M059J (cell line): ENCODE measurements around the gene SESN1. TPM values are rescaled to one million over a fixed set of nuclear protein-coding genes. Genes with fewer than 3 reads are reported as not detected.

ENCODE experiments used
- DNase-seq: peaks from one replicate; pipeline ENCODE4 v3.0.0-alpha.2; 2012; ENCODE audit warnings: low read depth
- total RNA-seq: library from RNA; depleted of rRNA; stranded (reverse); fragments of >200 nt; shearing (Covaris generic); gene quantifications from 2 replicates; pipeline ENCODE4 v1.2.3, GENCODE V29; 2014

Gene SESN1
- total RNA-seq, 1 experiment from 2014 or later: 9.2 TPM

DNA sequence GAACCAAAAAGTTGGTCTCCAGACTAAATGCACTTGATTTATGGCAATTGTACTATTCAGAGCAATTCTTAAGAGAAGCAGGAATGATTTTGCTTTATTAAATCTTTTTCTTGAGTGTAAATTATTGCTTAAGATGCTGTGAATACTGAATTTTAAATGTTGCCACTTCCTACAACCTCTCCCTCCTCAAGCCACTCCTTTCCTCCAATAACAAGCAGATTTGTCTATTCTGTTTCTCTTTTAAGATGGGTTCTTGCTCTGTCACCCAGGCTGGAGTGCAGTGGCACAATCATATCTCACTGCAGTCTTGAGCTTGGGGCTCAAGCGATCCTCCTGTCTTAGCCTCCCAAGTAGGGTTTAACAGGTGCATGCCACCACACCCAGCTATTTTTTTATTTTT, 65.3 kb downstream of the SESN1 start:
- DNase-seq: no peak

DNA sequence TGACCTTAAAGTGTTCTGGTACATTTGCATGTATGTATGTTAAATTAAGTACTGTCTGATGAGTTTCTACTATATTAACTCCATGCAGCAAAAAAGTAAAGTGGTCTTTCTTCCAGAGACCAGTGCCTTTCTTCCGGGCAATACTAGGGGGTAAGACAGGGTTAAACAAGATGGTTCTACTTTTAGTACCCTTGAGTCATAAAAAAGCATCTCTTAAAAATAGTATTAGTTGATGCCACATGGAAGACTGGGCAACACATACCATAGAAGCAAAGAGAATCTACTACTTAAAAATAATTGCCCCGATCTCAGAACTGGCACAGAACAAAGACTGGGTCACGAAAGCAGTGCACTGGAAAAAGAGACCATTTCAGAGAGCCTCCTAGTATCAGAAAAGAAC, 66.2 kb downstream of the SESN1 start:
- no peak for DNase-seq

DNA sequence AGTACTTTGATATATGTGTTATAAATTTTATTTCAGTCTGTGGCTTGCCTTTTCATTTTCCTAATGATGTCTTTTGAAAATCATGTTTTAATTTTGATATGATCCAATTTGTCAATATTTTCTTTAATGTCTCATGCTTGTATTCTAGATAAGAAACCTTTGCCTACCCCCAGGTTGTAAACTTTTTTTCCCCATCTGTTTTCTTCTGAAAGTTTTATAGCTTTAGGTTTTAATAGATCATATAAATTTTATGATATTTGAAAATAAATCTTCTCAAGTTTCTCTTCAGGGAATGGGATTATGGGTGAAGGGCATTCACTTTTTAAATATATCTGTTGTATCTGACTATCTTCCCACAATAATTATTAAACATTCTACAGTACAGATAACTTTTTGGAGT, 66.7 kb downstream of the SESN1 start:
- DNase-seq: no peak

DNA sequence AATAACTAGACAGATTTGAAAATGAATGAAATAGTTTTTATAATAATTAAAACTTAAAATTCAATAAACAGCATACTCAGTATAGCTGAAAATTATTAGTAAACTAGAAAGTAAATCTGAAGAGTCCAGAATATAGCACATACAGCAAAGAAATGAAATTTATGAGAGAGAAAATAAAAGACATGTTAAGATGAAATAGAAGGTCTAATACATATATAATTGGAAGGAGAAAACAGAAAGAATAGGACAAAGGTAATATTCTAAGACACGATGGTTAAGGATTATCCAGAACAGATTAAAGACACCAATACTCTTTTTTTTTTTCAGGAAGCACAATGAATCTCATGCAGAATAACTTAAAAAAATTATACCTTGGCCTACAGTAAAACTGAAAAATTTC, 69.0 kb downstream of the SESN1 start:
- DNase-seq: no peak

DNA sequence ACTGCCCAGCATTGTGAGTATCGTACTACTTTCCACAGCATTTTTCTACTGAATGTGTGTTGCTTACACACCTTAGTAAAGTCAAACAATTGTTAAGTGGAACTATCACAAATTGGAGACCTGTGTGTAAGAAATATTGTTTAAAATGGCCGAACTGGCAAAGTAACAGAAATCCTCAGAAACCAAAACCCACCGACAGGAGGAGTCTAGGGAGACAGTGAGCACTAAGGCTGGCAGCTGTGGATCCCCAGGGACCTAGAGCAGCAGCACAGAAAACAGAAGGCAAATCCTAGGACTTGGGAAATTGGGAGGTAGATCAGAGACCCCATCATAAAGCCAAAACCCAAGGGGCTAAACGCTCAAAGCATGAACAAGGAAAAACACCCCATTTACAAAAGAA, 69.9 kb downstream of the SESN1 start:
- no peak for DNase-seq

DNA sequence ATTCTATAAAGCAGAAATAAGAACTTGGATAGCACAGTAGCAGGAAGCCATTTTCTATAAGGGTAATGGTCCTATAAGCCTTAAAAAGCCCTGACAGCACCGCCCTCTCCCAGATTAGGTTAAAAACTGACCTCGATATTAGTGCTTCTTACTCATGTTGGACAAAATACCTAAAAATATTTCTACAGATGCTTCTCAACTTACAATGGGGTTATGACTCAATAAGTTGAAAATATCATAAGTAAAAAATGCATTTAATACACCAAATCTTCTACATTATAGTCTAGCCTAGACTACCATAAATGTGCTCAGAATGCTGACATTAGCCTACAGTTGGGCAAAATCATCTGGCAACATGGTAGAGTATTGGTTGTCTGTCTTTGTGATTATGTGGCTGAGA, 70.3 kb downstream of the SESN1 start:
- DNase-seq: no peak

DNA sequence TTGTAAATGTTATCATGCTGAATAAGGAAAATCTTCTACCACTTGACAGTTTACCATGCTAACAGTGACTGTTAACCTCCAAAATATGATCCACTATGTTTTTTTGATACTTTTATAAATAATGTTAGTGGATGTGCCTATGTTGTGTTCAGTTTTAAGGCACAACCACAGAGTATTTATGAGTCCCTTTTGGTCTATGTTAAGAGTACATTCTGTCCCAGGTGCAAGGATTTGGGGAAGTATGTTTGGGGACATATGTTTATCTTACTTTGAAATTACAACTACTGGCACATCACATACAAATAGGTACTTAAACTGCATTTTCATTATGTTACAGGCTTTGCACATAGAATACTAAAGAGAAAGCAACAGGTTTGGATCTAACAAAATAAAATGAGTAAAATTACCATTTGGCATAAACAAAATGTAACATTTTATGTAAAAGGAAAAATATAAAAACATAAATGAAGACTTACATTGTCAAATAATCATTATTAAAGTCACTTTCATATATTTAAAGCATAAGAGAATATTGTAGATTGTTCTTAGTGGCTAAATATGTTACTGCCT, 71.2 kb downstream of the SESN1 start:
- DNase-seq: no peak

DNA sequence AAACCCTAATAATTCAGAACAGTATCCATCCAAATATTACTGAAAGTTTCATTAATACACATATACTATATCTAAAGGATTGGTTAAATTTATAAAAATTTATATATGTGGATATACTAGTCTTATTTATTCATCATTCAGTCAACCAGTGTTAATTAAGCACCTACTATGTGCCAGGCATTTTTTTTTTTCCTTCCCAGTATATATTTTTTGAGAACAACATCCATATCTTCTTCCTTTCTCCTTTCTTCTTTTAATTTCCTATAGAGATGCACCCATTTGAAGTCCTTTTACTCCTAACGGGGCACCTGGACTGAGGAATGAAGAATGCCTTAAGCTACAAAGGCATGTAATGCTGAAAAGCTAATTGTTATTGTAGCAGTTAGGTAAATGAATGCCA, 72.8 kb downstream of the SESN1 start:
- no peak for DNase-seq

DNA sequence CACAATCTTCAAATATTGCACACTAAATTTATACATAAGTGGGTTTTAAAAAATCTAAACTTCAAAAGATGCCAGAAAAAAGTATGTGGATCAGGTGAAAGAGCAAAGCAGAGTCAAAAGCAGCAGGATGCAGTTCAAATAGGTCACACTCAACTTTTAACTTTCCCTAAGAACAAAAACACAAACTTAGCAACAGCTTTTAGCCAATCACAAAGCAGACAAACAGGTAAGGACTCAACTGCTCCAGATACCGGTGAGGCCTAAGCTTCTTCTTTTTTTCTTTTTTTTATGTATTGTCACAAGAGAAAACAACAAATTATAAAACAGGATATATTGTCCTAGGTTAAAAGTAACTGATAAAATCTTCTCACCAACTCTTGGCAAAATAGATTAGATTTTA, 74.7 kb downstream of the SESN1 start:
- DNase-seq: no peak

DNA sequence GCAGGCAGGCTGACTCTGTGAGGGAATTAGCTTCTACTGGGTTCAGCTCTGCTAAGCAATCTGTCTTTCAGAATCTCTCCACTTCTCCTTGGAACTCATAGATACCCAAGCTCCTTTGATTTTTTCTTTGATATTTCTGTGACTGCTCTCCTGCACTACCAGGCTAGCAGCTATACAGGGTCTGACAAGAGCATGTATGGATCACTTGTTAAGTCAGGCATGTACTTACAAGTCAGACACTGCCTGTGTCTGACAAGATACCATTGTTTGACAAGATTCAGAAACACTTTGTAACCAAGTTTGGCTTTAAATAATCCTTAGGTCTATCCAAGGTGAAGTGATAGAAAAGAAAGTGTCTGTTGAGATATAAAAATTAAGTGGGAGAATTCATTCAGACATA, 79.5 kb downstream of the SESN1 start:
- DNase-seq: no peak

DNA sequence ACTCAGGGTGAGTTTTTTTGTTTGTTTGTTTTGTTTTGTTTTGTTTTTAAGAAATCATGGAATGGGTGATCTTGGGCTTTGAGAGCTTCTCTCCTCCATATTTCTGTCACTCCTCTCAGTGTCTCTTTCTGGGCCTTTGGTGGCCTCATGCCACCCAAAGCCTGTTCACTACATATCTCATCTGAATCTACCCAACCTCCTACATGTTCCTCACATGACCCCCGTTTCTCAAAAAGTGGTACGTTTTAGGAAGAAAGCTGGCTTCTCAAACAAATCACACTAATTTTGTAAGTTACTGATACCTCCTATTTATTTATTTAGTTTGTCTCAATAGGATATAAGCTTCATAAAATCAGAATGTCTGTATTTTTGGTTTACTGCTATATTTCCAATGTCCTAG, 80.0 kb downstream of the SESN1 start:
- no peak for DNase-seq

DNA sequence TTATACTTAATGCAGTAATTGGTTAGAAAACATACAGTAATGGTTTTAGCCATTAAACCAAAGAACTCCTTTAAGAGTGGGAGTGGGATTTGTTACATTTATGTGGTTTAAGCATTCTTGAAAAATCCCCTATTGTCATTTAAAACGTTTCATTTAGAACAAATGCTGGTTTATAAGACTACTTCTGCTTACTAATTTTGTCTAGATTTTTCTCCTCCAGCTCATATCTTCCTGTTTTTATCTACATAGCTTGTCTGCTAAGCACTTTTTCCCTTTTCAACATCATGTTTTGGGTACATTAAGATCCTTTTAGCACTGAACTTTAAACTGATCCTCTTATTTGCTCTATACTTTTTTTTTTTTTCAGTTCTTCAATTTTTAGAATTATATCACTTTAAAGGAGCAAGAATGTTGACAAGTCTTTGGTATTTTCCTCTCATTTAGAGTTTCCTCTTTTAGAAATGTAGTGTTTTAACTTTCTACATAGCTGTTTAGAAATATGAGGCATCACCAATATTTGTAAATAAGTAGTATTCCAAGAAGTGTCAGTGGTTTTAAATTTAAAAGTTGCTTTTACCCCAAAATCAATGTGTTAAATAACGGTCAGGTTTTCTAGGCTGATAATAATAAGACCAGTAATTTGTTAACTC, 80.9 kb downstream of the SESN1 start:
- no peak for DNase-seq

DNA sequence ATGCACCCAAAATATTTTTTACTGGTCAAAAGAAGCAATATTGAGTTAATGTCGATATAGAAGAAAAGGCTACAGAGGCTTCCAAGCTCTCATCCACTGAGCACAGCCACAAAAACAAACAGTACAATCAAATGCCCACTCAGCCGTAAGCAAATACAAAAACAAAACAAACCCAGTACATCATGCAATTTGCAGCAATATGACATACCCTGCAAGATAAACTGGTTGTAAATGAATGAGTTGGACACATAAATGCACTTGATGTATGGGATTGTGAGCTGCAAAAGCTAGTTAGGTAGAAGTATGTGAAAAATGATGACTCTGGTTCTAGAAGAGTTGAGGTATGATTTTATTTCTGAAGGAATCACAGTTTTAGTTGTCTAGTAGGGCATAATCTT, 83.9 kb downstream of the SESN1 start:
- DNase-seq: peak; percentile 13

DNA sequence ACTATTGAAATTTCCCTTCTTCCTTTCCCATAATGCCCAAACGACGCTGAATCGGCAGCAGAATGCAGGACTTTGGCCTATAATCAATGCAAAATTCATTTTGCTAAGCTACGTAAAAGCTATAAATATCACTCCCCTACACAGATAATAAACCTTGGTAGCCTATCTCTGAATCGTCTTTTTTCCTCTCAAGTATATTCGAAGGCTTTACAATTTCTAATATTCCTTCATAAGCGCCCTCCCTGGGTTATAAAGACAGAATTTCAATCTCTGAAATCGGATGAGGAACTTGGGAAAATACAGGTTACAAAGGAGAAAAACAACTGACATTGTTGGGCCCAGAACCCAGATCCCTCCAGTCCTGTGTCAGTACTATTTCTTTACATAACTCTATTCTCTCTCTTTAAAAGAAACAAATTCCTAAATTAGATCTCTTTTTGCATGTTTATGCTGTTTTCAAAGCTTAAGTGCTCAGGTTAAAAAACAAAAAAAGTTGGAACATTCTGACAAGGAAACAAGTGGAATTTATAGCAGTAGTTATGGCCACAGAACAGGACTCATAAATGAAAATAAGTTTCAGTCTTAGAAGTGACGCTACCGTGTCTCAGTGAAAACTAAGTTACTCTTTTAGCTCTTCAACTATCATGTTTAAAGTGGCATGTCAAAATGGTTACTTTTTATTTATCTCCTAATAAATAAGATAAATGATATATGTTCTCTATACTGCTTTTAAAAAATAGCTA, 84.5 kb downstream of the SESN1 start:
- no peak for DNase-seq

DNA sequence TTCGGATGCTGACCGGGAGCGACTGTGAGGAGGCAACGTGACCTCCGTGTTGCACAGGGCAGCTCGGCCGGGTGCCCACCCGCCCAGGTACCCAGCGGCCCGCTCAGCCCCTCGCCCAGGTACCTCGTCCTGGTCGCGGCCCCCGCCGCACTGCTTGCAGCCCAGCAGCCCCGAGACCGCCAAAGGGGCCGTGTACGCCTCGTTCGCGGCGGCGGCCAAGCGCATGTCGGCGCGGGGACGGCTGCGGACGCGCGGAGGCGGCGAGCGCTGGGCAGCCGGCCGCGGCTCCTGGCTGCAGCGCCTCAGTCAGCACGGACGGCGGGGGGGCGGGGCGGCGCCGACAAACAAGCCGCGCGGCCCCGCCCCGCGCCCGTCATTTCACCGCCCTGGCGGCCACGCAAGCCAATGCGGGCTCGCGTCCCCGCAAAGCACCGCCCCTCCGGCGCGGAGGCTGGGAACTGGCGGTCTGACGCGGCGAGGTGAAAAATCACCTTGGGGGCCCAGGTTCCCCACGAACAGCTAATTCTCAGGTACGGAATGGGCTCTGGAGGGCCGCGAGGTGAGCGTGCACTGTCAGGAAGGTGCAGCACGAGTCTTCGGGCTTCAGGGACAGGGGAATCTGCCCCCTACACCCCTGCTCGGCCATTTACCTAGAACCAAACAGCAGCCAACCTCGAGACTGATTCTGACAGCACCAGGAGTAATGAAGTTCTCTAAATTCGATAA, 85.2 kb downstream of the SESN1 start:
- DNase-seq: peak; percentile 89

DNA sequence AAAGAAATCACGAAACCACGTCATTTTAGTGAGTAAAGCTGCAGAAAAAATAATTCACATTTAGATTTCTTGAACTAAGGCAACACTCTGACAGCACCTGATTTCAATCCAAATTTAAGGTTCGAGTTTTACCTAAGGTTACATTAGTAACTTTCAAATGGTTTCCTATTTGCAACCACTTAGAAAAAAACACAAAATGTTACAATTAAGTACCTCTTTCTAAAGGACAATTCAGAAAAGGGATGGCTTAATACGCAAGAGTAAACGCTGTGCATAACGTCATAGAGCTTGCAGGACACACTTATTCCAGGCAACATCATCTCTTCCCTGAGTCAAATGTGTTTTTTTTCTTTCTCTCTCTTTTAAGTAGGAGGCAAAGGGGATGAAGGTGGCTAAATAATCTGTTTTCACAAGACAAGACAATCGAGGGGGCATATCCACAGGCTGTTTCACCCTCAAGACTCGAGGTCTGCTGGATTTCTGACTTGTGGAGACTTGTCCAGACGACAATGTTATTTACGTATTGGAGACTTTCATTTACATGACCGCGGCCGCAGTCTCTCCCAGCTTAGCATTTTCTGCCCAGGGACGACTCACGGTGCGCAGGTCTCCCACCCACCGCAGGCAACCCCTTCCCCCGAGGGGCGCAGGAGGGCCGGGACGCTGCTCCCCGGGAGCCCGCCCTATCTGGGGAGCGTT, 86.0 kb downstream of the SESN1 start:
- DNase-seq: peak; percentile 58

DNA sequence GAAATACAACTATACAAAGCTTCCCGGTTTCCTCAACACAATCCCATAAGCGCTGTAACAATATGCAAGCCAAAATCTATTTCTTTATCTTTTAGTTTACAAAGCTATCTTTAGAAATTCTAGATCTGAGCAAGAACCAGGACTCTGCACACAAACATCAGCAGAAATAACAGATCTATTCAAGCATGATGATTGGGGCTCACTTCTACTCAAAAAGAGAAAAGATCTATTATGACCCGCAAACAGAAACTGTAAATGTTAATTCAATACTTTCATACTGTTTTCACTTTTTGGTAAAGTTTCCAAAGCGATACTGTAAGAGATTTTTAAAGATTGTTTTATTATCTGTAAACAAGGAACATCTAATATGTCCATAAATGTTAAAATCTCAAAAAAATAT, 86.6 kb downstream of the SESN1 start:
- DNase-seq: no peak

DNA sequence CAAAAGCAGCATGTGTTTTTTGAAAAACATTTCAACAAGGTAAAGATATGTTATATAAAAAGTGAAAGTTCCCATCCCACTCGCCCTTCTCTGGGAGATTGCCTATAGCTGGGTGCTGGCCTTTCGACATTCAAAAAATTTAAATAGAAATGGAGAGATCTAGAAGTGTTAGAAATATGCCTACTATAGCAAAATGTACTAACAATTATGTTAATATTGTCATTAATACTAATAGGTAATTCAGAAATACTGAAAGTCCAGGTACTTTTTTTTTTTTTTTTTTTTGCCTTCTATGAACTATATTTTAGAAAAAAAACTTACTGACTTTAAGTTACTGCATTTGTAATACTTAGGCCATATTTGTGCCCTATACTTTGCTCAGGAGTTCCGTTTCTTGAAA, 87.1 kb downstream of the SESN1 start:
- DNase-seq: no peak

DNA sequence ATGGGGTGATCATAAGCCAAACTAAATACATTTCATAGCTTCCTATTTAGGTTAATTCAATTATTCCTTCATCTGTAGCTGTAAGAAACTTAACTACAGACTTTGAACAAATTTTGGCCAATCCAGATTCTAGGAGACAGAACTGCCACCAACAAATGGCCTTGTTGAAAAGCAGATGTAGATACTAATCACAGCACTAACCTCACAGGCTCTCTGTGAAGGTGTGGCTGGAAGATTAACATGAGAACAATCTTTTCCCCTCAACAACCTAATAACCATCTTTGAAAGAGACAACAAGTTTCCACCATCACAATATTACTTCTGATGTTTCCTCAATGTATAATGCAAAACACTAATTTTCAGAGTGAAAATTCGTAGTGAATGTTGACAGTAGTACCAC, 87.8 kb downstream of the SESN1 start:
- no peak for DNase-seq

DNA sequence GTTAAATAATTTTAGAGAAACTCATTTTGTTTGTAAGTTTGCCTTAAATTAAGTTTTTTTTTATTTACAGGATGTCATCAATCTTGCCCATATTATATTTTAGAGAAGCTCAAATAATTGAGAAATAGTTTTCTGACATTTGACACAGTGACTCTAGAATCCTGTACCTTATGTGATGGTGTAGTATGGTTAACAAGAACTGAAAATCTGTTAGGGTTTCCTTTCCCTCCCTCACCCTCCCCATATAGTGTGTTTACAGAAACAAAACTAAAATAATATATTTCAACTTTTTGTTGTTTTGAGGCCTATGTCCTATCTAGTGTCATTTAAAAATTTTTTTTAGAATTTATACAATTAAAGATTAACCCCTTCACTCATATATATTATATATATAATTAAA, 91.8 kb downstream of the SESN1 start:
- DNase-seq: no peak

DNA sequence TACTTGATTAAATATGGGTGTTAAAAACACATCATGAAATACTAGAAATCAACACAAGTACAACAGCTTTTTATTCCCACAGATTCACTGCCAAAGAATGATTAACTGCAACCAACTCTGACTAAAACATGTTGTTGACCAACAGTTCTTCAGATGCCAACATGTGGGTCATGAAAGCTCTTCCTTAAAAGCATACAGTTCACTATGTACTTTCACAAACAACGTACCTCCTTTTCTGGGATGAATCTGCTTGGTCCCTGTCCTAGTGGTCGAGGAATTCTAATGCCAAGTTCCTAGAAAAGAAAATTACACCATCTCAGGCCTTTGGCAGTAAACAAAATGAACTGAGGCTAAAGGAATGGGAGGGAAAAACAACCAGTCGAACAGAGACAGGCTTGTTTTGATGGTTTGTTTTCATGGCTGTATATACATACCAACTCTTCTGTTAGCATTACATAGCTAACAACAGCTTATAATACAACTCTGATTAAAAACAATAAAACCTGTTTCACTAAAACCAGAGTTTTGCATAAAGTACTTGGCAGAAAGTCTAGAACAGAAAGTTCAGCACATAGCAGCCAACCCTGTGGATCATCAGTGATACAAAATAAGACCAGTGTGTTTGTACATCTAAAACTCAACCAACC, 92.5 kb downstream of the SESN1 start:
- no peak for DNase-seq
